ENCODE data around the gene UPK3A. TPM values are rescaled to one million over a fixed set of nuclear protein-coding genes. Genes with fewer than 3 reads are reported as not detected.

The UPK3A gene
- total and polyA plus RNA-seq, 2 of the 13 experiments (the other 11 are each of a cell fraction or from before 2014, with no cell fraction given) = 10.5 to 13.8 TPM

GRCh38 chr22:45263463-45264269 is 21.1 kb upstream of the UPK3A start (continued):
- TF ChIP-seq, protein P1, sequence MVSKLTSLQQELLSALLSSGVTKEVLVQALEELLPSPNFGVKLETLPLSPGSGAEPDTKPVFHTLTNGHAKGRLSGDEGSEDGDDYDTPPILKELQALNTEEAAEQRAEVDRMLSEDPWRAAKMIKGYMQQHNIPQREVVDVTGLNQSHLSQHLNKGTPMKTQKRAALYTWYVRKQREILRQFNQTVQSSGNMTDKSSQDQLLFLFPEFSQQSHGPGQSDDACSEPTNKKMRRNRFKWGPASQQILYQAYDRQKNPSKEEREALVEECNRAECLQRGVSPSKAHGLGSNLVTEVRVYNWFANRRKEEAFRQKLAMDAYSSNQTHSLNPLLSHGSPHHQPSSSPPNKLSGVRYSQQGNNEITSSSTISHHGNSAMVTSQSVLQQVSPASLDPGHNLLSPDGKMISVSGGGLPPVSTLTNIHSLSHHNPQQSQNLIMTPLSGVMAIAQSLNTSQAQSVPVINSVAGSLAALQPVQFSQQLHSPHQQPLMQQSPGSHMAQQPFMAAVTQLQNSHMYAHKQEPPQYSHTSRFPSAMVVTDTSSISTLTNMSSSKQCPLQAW (CRISPR knock-in tag; IDR thresholded peaks at IDR 0.05) = peak; percentile 74
- TF ChIP-seq ZNF431 (CRISPR knock-in tag; IDR thresholded peaks at IDR 0.05; ENCODE audit: borderline replicate concordance, low read depth) (peak; percentile 71; the same call in 1 of the 2 replicates), NCOA1 (CRISPR knock-in tag; IDR thresholded peaks at IDR 0.05) (no peak), ZFP36L1 (CRISPR knock-in tag; IDR thresholded peaks at IDR 0.05) (peak; percentile 85; the same call in 1 of the 2 replicates), ZC3H13 (CRISPR knock-in tag; IDR thresholded peaks at IDR 0.05) (no peak), ZNF547 (CRISPR knock-in tag; IDR thresholded peaks at IDR 0.05) (peak; percentile 21; the same call in 1 of the 2 replicates), ZSCAN25 (CRISPR knock-in tag; IDR thresholded peaks at IDR 0.05) (peak; percentile 94), ETV6 (CRISPR knock-in tag; conservative IDR thresholded peaks at IDR 0.05) (0 out of 2 replicates have a peak, but pooled peaks have one; percentile 44), KAT8 (CRISPR knock-in tag; IDR thresholded peaks at IDR 0.05) (peak; percentile 50; the same call in 1 of the 2 replicates), ZNF292 (CRISPR knock-in tag; IDR thresholded peaks at IDR 0.05; ENCODE audit: borderline replicate concordance, low read depth) (peak; percentile 89), ATF3 (CRISPR knock-in tag; IDR thresholded peaks at IDR 0.05) (0 out of 2 replicates have a peak, but pooled peaks have one; percentile 18), IRX3 (CRISPR knock-in tag; IDR thresholded peaks at IDR 0.05; ENCODE audit: borderline replicate concordance, low read depth) (no peak), ZNF782 (CRISPR knock-in tag; IDR thresholded peaks at IDR 0.05; ENCODE audit: borderline replicate concordance) (no peak), IRF9 (CRISPR knock-in tag; IDR thresholded peaks at IDR 0.05; ENCODE audit: borderline replicate concordance) (peak; percentile 44; the same call in 1 of the 2 replicates), TGIF2 (CRISPR knock-in tag; IDR thresholded peaks at IDR 0.05) (peak; percentile 91), MED1 (CRISPR knock-in tag; IDR thresholded peaks at IDR 0.05) (peak; percentile 72)
- TF ChIP-seq, protein P2, sequence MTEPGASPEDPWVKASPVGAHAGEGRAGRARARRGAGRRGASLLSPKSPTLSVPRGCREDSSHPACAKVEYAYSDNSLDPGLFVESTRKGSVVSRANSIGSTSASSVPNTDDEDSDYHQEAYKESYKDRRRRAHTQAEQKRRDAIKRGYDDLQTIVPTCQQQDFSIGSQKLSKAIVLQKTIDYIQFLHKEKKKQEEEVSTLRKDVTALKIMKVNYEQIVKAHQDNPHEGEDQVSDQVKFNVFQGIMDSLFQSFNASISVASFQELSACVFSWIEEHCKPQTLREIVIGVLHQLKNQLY (CRISPR knock-in tag; IDR thresholded peaks at IDR 0.05) = peak; percentile 30; the same call in 1 of the 2 replicates
- TF ChIP-seq, protein P3, sequence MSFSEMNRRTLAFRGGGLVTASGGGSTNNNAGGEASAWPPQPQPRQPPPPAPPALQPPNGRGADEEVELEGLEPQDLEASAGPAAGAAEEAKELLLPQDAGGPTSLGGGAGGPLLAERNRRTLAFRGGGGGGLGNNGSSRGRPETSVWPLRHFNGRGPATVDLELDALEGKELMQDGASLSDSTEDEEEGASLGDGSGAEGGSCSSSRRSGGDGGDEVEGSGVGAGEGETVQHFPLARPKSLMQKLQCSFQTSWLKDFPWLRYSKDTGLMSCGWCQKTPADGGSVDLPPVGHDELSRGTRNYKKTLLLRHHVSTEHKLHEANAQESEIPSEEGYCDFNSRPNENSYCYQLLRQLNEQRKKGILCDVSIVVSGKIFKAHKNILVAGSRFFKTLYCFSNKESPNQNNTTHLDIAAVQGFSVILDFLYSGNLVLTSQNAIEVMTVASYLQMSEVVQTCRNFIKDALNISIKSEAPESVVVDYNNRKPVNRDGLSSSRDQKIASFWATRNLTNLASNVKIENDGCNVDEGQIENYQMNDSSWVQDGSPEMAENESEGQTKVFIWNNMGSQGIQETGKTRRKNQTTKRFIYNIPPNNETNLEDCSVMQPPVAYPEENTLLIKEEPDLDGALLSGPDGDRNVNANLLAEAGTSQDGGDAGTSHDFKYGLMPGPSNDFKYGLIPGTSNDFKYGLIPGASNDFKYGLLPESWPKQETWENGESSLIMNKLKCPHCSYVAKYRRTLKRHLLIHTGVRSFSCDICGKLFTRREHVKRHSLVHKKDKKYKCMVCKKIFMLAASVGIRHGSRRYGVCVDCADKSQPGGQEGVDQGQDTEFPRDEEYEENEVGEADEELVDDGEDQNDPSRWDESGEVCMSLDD (CRISPR knock-in tag; IDR thresholded peaks at IDR 0.05; ENCODE audit: borderline replicate concordance) = no peak
- TF ChIP-seq, protein P4, sequence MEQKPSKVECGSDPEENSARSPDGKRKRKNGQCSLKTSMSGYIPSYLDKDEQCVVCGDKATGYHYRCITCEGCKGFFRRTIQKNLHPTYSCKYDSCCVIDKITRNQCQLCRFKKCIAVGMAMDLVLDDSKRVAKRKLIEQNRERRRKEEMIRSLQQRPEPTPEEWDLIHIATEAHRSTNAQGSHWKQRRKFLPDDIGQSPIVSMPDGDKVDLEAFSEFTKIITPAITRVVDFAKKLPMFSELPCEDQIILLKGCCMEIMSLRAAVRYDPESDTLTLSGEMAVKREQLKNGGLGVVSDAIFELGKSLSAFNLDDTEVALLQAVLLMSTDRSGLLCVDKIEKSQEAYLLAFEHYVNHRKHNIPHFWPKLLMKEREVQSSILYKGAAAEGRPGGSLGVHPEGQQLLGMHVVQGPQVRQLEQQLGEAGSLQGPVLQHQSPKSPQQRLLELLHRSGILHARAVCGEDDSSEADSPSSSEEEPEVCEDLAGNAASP (CRISPR knock-in tag; IDR thresholded peaks at IDR 0.05; ENCODE audit: borderline replicate concordance) = peak; percentile 60; the same call in 1 of the 2 replicates
- TF ChIP-seq, protein P5, sequence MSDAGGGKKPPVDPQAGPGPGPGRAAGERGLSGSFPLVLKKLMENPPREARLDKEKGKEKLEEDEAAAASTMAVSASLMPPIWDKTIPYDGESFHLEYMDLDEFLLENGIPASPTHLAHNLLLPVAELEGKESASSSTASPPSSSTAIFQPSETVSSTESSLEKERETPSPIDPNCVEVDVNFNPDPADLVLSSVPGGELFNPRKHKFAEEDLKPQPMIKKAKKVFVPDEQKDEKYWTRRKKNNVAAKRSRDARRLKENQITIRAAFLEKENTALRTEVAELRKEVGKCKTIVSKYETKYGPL (CRISPR knock-in tag; IDR thresholded peaks at IDR 0.05) = no peak
